ENCODE data around the gene MTREX. TPM values are rescaled to one million over a fixed set of nuclear protein-coding genes. Genes with fewer than 3 reads are reported as not detected.
A peak's percentile ranks its signal among the peaks of the same experiment; 100 is the strongest.

The MTREX gene
- polyA plus RNA-seq, 1 experiment: 11.7 TPM

- no peak overlapping the region for H3K4me3 ChIP-seq (ENCODE audit: low read depth, low read length)
- no peak for TF ChIP-seq CTCF (IDR thresholded peaks at IDR 0.05; ENCODE audit: insufficient read depth, low read depth, low read length)
- no peak for DNase-seq (ENCODE audit: low read depth)
- H3K36me3 ChIP-seq (ENCODE audit: control insufficient read depth, insufficient read depth, low read length): peaks cover 12% of the 10 kb centered on the region
- H3K27me3 ChIP-seq (ENCODE audit: control insufficient read depth, insufficient read depth, low read length): no peaks in the 10 kb centered on the region
- ChIA-PET POLR2A (no interaction called here), CTCF (interaction anchor here (1.3 kb wide), 1 partner anchor 332 kb away, joined by 4 read pairs; no protein-coding TSS in a partner anchor)
These were observed 52.4 kb downstream of the MTREX start for GRCh38 chr5:55360190-55360589.

GRCh38 chr5:55363856-55364255, 56.1 kb downstream of the MTREX start:
- ChIA-PET POLR2A (no interaction called here), CTCF (interaction anchor here (1.0 kb wide), 1 partner anchor 328 kb away, joined by 3 read pairs; no protein-coding TSS in a partner anchor)
- TF ChIP-seq CTCF (IDR thresholded peaks at IDR 0.05; ENCODE audit: insufficient read depth, low read depth, low read length): no peak
- peaks cover 1% of the 10 kb centered on the region; the same call in 1 of the 2 replicates for H3K36me3 ChIP-seq (ENCODE audit: control insufficient read depth, insufficient read depth, low read length)
- DNase-seq (ENCODE audit: low read depth): peak; percentile 1
- no peak overlapping the region for H3K4me3 ChIP-seq (ENCODE audit: low read depth, low read length)
- no peaks in the 10 kb centered on the region for H3K27me3 ChIP-seq (ENCODE audit: control insufficient read depth, insufficient read depth, low read length)

GRCh38 chr5:55364537-55365055, 56.8 kb downstream of the MTREX start:
- Histone ChIP-seq H3K4me3 (ENCODE audit: low read depth, low read length) (no peak overlapping the region), H3K27me3 (ENCODE audit: control insufficient read depth, insufficient read depth, low read length) (no peaks in the 10 kb centered on the region), H3K36me3 (ENCODE audit: control insufficient read depth, insufficient read depth, low read length) (peaks cover 1% of the 10 kb centered on the region; the same call in 1 of the 2 replicates)
- no peak for TF ChIP-seq CTCF (IDR thresholded peaks at IDR 0.05; ENCODE audit: insufficient read depth, low read depth, low read length)
- DNase-seq (ENCODE audit: low read depth): no peak
- CTCF ChIA-PET: interaction anchor here (1.0 kb wide), 1 partner anchor 327 kb away, joined by 3 read pairs; no protein-coding TSS in a partner anchor
- POLR2A ChIA-PET: no interaction called here

GRCh38 chr5:55370291-55370925, 62.6 kb downstream of the MTREX start:
- ChIA-PET CTCF (interaction anchor here (0.9 to 1.4 kb wide), 2 partner anchors 20 to 27 kb away, joined by 3 to 7 read pairs; no protein-coding TSS in a partner anchor), POLR2A (no interaction called here)
- no peak for TF ChIP-seq CTCF (IDR thresholded peaks at IDR 0.05; ENCODE audit: insufficient read depth, low read depth, low read length)

GRCh38 chr5:55371145-55371544, 63.4 kb downstream of the MTREX start:
- Histone ChIP-seq H3K4me3 (ENCODE audit: low read depth, low read length) (no peak overlapping the region), H3K36me3 (ENCODE audit: control insufficient read depth, insufficient read depth, low read length) (peaks cover 1% of the 10 kb centered on the region; the same call in 1 of the 2 replicates), H3K27me3 (ENCODE audit: control insufficient read depth, insufficient read depth, low read length) (no peaks in the 10 kb centered on the region)
- ChIA-PET CTCF (interaction anchor here (0.8 to 1.4 kb wide), 3 partner anchors 19 to 34 kb away, joined by 3 to 7 read pairs (median 3); no protein-coding TSS in a partner anchor), POLR2A (no interaction called here)
- TF ChIP-seq CTCF (IDR thresholded peaks at IDR 0.05; ENCODE audit: insufficient read depth, low read depth, low read length): no peak
- DNase-seq (ENCODE audit: low read depth): no peak

More at GRCh38 chr5:55370291-55370925, 62.6 kb downstream of the MTREX start:
- no peaks in the 10 kb centered on the region for H3K27me3 ChIP-seq (ENCODE audit: control insufficient read depth, insufficient read depth, low read length)
- DNase-seq (ENCODE audit: low read depth): no peak
- H3K4me3 ChIP-seq (ENCODE audit: low read depth, low read length): no peak overlapping the region
- H3K36me3 ChIP-seq (ENCODE audit: control insufficient read depth, insufficient read depth, low read length): peaks cover 1% of the 10 kb centered on the region; the same call in 1 of the 2 replicates

Data from BJ (cell line).